Adipose tissue (tissue), 3 donors: ENCODE data around the gene MYCBPAP. TPM values are rescaled to one million over a fixed set of nuclear protein-coding genes. Genes with fewer than 3 reads are reported as not detected.

Experiments
- H3K27ac ChIP-seq: one replicate; pipeline ENCODE4 v1.5.1; 2013; ENCODE audit warnings: low read depth, low read length
- WGBS, 3 donors: extraction: QIAGEN DNeasy Blood & Tissue Kit; methylation state at CpG; one replicate each; pipeline ENCODE4 v1.1.7; 2013; 5-methylcytosine and 5-hydroxymethylcytosine counted together
- polyA plus RNA-seq, 3 donors: library from polyadenylated mRNA; stranded (reverse); fragments of 200-250 nt; gene quantifications; one replicate each; pipeline ENCODE4 v1.2.3, GENCODE V29; 2013
- donor health status: healthy with polysubstance abuse.
- donor health status: Bipolar disorder and iron deficiency.
- donor health status: healthy.

Gene MYCBPAP
- polyA plus RNA-seq, 3 donors, result 0.09 to 0.34 (median 0.18) TPM

DNA sequence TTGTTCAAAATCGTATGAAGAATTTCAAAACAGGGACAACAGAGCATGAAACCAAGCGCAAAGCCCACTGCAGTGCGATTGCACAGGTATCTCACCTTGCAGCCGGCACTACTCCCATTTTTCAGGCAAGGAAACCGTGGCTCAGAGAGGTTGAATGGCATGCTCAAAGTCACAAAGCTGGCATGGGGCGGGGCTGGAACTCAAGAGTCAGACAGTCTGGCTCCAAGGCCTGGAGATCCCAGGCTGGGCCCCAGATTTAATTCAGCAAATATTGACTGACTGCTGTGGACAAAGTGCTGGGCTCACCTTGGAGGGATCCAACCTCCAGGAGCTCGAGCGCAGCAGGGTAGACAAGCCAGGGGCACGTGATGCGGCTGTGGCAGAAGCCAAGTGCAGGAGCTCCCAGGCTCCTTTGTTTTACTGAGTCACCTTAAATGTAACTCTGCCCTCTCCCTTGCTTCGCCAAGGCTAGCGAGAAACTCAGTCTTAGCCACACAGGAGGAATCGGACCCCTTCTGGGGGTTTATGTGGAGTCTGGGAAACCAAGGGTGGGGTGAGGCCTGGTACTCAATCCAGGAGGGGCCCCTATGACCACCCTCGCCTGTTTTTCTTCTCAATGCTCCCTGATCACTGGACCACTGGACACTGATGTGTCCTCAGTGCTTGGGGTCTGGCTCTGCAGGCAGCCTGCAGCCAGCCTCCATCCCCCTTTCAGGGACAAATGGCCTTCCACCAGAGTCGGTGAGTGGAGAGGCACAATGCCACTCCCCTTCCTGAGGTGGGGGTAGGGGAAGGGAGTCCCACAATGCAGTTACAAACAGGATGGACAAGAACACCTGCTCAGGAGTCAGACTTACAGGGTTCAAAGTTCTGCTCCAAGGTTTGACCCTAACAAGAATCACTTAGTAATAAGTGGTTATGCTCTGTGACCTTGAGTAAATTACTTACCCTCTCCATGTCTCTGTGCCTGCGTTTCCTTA, 34.8 kb downstream of the MYCBPAP start:
- no peak overlapping the region for H3K27ac ChIP-seq
- 37 to 88% (median 82%) methylated on average over 16 of the region's 16 CpGs for WGBS, 3 donors

DNA sequence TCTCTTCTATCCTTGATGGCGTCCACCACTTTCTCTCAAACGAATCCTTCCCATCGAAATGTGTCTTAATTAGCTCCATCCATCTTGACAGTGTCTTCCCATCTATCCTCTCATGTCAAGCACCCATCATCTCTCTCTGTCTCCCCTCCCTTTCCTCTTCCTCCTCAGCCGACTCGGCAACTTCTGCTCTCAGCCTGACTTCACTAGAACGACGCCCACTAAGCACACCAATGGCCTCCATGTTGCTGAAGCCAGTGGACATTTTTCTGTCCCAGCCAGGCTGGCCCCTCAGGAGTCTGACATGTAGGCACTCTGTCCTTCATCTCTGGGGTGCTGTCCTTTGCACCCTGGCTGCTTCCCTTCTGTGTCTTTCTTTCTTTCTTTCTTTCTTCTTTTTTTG, 36.3 kb downstream of the MYCBPAP start:
- 59 to 81% (median 68%) methylated on average over 7 of the region's 7 CpGs for WGBS, 3 donors
- no peak overlapping the region for H3K27ac ChIP-seq

DNA sequence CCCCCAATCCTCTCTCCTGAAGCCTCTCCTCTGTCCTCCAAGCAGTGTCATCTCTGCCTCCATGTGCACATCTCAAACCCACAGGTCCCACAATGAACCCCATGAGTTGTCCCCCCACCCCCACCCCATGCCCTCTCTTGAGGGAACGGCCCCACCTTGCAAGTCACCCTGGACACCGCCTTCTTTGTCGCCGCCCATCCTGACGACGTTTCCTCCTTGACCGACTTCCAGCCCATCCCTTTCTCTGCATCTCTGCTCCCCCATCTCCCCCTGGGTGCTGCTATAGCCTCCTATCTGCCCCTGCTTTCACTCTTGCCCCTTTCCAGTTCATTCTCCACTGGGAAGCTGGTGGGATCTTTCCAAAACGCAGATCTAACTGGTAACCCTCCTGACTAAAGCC, 37.1 kb downstream of the MYCBPAP start:
- 39 to 63% (median 50%) methylated on average over 8 of the region's 8 CpGs for WGBS, 3 donors
- no peak overlapping the region for H3K27ac ChIP-seq

DNA sequence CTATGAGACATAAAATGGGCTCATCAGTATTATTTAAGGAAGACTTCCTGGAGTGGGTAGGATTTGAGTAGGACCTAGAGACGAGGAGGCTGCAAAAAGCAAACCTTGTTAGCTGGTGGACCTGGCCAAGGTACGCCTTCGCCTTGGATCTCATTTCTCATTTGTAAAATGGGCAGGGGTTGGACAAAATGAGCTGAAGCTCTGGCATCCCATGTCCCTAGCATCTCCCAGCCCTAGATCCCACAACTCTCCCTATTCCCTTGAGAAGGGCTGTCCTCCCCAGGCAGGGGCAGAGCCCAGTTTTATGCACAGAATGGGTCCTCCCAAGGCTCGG, 38.4 kb downstream of the MYCBPAP start:
- no peak overlapping the region for H3K27ac ChIP-seq
- 45 to 49% (median 46%) methylated on average over 4 of the region's 4 CpGs for WGBS, 3 donors

DNA sequence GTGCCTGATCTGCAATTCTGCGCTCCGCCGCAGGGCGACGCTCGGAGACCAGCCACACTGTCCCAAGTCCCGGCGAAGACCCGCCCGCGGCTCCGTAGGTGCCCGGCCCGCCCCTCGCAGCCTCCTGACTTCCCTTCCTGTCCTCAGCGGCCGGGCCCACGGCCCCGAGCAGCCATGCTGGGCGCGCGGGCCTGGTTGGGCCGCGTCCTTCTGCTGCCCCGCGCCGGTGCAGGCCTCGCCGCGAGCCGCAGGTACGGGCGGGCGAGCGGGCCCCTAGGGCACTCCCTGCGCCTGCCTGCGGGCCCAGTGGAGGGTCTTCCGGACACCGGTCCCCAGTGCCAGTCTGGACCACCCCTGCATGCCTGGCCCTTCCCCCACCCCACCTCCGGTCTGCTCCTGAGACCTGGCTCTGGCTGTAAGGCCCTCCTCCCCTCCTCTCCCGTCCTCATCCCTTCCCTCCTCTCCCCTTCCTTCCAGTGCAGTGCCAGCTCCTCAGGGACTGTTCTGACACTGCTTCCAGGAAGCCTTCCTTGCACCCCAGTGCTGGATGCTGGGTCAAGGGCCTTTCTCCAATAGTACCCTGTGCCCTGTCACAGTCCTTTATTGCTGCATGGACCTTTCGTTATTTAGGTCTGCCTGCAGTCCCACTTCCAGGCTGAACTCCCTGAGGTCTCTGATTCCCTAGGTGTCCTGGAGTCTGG, 38.9 kb downstream of the MYCBPAP start, which contains the start of gene SPATA20:
SPATA20 (plus strand) TSS at position 140 of the 701 bp plus-strand sequence; CDS start at position 175, 35 bp downstream.
- no peak within 1 kb of the TSS for H3K27ac ChIP-seq
- 2% methylated on average over 34 to 42 of the region's 42 CpGs for WGBS, 3 donors

DNA sequence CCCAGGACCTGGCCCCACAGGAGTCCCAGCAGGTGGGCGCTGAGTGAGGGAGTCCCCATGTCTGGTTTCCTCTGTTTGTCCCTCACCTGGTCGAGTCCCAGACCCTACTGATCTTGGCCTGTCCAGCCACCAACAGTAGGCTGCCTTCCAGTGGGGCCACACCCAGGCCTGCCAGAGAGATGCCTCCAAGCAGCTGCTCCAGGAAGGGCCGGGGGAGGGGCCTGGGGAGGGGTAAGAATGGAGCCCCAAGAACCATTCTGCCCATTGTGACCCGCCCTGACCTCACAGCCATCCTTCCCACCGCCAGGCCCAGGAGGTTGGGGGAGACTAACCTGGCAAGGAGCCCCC, 39.5 kb downstream of the MYCBPAP start:
- H3K27ac ChIP-seq, result no peak overlapping the region
- WGBS, 3 donors, result 47 to 76% (median 68%) methylated on average over 5 of the region's 5 CpGs

DNA sequence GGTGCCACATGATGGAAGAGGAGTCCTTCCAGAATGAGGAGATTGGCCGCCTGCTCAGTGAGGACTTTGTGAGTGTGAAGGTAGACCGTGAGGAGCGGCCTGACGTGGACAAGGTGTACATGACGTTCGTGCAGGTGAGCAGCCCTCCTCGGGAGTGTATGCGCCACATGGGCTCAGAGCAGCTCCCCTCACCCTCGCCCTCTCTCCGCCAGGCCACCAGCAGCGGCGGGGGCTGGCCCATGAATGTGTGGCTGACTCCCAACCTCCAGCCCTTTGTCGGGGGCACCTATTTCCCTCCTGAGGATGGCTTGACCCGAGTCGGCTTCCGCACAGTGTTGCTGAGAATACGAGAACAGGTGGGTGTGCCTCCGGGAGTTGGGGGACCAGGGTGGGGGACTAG, 40.6 kb downstream of the MYCBPAP start:
- 83 to 92% (median 88%) methylated on average over 18 of the region's 18 CpGs for WGBS, 3 donors
- H3K27ac ChIP-seq, result no peak overlapping the region

DNA sequence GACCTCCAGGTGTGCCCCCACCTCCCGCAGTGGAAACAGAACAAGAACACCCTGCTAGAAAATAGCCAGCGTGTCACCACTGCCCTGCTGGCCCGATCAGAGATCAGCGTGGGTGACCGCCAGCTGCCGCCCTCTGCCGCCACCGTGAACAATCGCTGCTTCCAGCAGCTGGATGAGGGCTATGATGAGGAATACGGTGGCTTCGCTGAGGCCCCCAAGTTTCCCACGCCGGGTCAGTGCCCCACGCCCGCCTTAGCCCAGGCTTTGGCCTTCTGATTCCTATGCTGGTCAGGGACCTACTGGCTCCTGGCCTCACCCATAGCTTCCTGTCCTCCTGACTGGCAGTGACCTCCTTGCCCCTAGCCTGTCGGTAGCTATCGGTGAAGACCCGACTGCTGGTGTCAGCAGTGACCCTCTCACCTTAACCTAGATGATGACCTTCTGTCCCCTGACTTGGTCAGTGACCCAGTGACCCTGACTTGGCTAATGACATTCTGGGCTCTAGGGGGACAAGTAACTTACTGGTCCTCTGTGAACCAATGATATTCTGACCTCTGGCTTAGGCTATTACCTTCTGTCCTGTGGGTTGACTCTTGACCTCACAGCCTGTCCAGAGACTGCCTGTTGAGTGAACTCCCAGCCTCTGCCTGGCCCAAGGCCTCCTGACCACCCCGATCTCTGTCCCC, 41.2 kb downstream of the MYCBPAP start:
- WGBS, 3 donors, result 84 to 93% (median 91%) methylated on average over 19 of the region's 19 CpGs
- H3K27ac ChIP-seq, result no peak overlapping the region

DNA sequence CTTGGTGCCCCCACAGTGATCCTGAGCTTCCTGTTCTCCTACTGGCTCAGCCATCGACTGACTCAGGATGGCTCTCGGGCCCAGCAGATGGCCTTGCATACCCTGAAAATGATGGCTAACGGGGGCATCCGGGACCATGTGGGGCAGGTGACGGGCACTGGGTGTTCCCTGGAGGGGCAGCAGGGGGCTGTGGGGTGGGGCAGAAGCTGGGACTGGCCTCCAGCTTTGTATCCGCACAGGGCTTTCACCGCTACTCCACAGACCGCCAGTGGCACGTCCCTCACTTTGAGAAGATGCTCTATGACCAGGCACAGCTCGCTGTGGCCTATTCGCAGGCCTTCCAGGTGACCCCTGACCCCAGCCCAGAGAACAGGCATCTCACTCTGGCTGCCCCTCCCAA, 41.7 kb downstream of the MYCBPAP start:
- WGBS, 3 donors, result 92 to 96% (median 93%) methylated on average over 10 to 11 of the region's 11 CpGs
- no peak overlapping the region for H3K27ac ChIP-seq

DNA sequence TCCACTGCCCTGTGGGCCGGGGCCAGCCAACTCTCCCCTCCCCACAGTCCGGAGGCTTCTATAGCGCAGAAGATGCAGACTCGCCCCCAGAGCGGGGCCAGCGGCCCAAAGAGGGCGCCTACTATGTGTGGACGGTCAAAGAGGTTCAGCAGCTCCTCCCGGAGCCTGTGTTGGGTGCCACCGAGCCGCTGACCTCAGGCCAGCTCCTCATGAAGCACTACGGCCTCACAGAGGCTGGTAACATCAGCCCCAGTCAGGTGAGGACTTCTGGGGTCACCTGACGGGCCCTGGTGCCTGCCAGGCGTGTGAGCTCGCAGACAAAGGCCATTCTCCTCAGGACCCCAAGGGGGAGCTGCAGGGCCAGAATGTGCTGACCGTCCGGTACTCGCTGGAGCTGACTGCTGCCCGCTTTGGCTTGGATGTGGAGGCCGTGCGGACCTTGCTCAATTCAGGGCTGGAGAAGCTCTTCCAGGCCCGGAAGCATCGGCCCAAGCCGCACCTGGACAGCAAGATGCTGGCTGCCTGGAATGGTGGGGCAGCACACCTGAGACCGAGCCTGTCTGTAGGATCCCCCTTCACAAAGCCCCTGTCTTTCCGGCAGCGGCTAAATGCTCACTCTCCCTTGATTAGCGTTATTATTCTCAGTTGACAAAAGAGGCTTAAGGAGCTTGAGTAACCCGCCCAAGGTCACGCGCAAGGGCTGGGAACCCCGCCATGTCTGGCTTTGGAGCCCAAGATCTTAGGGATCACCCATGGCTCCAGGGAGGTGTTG, 42.6 kb downstream of the MYCBPAP start:
- no peak overlapping the region for H3K27ac ChIP-seq
- 55 to 65% (median 58%) methylated on average over 32 of the region's 32 CpGs for WGBS, 3 donors

DNA sequence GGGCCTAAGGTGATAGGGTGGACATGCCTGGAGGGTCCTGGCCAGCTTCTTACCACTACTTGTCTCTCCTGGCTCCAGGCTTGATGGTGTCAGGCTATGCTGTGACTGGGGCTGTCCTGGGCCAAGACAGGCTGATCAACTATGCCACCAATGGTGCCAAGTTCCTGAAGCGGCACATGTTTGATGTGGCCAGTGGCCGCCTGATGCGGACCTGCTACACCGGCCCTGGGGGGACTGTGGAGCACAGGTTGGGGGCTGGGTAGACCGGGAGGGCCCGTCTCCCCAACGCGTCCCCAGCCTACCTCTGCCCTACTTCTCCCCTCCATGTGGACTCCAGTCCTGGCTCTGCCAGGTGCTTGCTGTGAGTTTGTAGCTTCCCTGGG, 43.2 kb downstream of the MYCBPAP start:
- 94 to 95% (median 94%) methylated on average over 8 of the region's 8 CpGs for WGBS, 3 donors
- H3K27ac ChIP-seq, result no peak overlapping the region

DNA sequence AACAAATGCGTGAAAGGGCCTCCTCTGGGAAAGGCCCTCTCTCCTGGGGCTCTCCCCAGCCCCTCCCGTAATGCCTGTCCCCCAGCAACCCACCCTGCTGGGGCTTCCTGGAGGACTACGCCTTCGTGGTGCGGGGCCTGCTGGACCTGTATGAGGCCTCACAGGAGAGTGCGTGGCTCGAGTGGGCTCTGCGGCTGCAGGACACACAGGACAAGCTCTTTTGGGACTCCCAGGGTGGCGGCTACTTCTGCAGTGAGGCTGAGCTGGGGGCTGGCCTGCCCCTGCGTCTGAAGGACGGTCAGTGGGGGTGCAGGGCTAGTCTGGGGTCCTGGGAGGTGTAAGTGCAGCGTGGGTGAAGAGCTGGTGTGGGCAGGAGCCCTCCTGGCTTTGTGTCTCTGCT, 43.6 kb downstream of the MYCBPAP start:
- 89 to 93% (median 91%) methylated on average over 12 of the region's 12 CpGs for WGBS, 3 donors
- H3K27ac ChIP-seq, result no peak overlapping the region

DNA sequence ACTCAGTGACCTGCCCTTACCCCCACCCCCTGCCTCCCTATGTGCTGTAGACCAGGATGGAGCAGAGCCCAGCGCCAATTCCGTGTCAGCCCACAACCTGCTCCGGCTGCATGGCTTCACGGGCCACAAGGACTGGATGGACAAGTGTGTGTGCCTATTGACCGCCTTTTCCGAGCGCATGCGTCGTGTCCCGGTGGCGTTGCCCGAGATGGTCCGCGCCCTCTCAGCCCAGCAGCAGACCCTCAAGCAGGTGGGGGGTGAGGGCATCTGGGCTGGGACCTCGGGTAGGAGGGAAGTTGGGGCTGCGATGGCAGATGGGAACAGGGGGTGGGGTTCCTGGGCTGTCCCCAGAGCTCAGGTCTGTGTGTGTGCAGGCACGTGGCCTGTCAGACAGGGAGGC, 46.0 kb downstream of the MYCBPAP start:
- 91 to 95% (median 94%) methylated on average over 17 of the region's 17 CpGs for WGBS, 3 donors

DNA sequence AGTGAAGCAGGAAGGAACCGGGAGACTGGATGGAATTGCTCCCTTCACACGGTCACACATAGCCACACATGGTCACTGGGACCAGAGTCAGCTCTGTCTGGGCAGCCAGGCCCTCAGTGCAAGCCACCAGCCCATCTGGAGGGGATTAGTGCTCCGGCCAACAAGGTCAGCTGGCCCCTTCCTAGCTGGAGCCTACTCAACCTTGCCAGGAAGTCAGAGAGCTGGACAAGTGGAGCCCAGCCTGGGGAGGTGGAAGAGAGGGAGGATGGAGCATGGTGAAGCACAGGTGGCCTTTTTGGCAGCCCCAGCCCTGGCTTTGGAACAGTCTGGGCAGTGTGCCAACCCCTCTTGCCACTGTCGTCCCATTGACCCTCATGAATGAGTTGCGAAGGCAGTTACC, 48.6 kb downstream of the MYCBPAP start:
- H3K27ac ChIP-seq, result no peak overlapping the region
- WGBS, 3 donors, result 51 to 64% (median 61%) methylated on average over 5 of the region's 5 CpGs

More for the DNA sequence above, 46.0 kb downstream of the MYCBPAP start:
- no peak overlapping the region for H3K27ac ChIP-seq

DNA sequence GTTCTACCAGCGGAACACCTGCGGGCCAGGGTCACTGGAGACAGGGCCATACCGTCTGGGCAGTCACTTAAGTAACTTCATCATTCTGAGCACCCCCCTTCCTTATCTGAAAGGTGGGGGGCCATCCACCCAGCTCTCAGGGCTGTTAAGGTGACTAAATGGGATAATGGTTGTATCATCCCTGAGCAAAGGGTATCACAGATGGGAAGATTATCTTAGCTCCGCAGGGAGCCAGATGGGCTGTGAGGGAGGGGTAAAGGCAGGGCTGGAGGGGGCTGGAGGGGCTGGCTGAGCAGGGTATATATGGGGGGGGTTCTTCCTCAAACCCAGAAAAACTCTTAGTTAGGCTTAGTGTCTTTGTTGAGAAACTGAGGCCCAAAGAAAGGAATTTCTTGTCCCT, 49.4 kb downstream of the MYCBPAP start:
- no peak overlapping the region for H3K27ac ChIP-seq
- 86 to 94% (median 89%) methylated on average over 4 of the region's 4 CpGs for WGBS, 3 donors

DNA sequence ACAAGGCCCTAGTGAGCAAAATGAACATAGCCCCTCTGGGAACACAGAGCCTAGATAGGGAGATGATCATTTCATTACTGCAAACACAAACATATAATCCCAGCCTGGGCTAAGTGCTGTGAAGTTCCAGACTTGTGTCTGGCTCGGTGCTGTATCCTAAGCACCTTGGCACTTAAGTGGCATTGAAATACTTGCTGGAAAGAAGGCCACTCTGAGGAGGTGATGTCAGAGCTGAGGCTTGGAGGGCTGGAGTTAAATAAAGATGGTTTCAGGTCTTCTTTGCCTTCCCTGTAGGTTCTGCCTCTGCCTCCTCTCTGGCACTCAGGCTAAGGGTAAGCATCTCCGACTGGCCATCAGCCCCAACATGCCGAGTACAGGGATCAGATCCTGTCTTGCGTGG, 49.9 kb downstream of the MYCBPAP start:
- WGBS, 3 donors, result 60 to 80% (median 78%) methylated on average over 4 of the region's 4 CpGs
- no peak overlapping the region for H3K27ac ChIP-seq

DNA sequence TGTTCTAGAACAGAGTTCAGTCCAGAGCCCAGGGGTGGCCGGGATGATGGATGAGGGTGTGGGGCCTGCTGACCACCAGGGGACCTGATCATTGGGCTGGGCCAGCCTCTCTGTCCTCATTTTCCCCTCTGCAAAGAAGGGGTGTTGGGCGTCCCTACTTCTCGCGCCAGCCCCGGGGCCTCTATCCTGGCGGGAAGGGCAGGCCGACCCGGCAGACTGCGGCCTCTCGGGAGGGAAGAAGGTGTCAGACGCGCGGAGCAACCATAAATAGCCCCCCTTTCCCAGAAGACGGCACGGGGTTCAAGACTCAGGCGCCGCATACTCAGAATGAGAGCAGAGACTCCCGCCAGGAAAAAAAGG, 50.3 kb downstream of the MYCBPAP start:
- no peak overlapping the region for H3K27ac ChIP-seq
- 22 to 27% (median 22%) methylated on average over 17 to 18 of the region's 18 CpGs for WGBS, 3 donors

DNA sequence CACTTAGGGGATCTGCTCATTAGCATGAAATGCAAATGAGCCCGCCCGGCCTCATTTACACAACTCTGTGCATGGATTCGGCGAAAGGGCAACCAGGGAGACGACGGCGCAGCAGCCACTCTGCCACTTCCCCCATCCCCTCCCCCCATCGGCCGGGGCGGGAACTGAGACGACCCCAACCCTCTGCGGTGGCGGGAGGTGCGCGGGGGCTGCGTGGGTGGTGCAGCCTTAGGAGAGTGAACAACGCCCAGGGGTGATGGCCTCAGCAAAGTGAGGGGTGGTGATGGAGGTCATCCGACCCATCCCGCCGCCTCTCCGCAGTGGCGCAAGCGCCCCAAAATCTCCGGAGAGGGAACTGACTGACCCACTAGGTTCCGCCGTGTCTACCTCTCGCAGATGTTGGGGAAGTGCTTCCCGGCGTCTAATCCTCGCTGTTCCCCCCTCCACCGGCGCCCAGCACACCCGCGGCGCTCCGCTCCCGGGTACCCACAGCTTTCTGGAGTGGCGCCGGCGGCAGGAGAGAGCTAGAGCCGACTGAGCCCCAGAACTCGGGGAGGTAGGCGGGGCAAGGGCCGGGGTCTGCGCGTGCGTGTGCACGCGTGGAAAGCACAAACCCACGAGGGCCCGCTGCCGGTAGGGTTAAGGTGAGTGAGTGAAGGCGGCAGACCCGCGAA, 50.8 kb downstream of the MYCBPAP start:
- H3K27ac ChIP-seq, result no peak overlapping the region
- WGBS, 3 donors, result 2 to 3% (median 2%) methylated on average over 53 to 55 of the region's 55 CpGs
